ENCODE results near the gene PNPLA7.
"Not testable (repeated sequence)": the region's sequence is repeated elsewhere in the genome, so short reads cannot be mapped to it uniquely, and the experiment has no call there.

GRCh38 chr9:137596577-137596976 is 46.4 kb upstream of the PNPLA7 start:
- not testable (repeated sequence) for TF ChIP-seq CTCF (conservative IDR thresholded peaks at IDR 0.05; ENCODE audit: low read depth, low read length); POLR2A (IDR thresholded peaks at IDR 0.05; ENCODE audit: low read depth, low read length); SMC3 (IDR thresholded peaks at IDR 0.05; ENCODE audit: low read depth, low read length); USF2 (IDR thresholded peaks at IDR 0.05; ENCODE audit: low read depth, low read length); MXI1 (IDR thresholded peaks at IDR 0.05; ENCODE audit: borderline replicate concordance, low read depth, low read length); RCOR1 (IDR thresholded peaks at IDR 0.05; ENCODE audit: insufficient replicate concordance, low read length); ELK1 (IDR thresholded peaks at IDR 0.05; ENCODE audit: borderline replicate concordance, low read depth, low read length); CEBPB (IDR thresholded peaks at IDR 0.05; ENCODE audit: low read depth, low read length)

Data from IMR-90 (cell line).